ENCODE data around the gene C1orf35.

C1orf35 gene

GRCh38 chr1:228104526-228105269 lies 1.6 kb upstream of the C1orf35 start (continued):
- TF ChIP-seq TSHZ2 (CRISPR knock-in tag; IDR thresholded peaks at IDR 0.05) = no peak
- TF ChIP-seq ZFP30 (CRISPR knock-in tag; IDR thresholded peaks at IDR 0.05) = no peak
- TF ChIP-seq CSDC2 (CRISPR knock-in tag; IDR thresholded peaks at IDR 0.05) = no peak

GRCh38 chr1:228101994-228102790 lies 933 bp downstream of the C1orf35 start:
- ATAC-seq = peak; percentile 50
- no peak for TF ChIP-seq ISL1 (CRISPR knock-in tag; IDR thresholded peaks at IDR 0.05)
- TF ChIP-seq CSRNP3 (CRISPR knock-in tag; IDR thresholded peaks at IDR 0.05) = no peak
- TF ChIP-seq OSR1 (CRISPR knock-in tag; IDR thresholded peaks at IDR 0.05) = no peak
- no peak for TF ChIP-seq TSHZ2 (CRISPR knock-in tag; IDR thresholded peaks at IDR 0.05)
- TF ChIP-seq POU6F1 (CRISPR knock-in tag; IDR thresholded peaks at IDR 0.05; ENCODE audit: borderline replicate concordance, low read depth) = no peak
- TF ChIP-seq RARB (CRISPR knock-in tag; IDR thresholded peaks at IDR 0.05) = no peak
- TF ChIP-seq ZNF565 (CRISPR knock-in tag; conservative IDR thresholded peaks at IDR 0.05; ENCODE audit: low read depth) = no peak
- no peak for TF ChIP-seq ZNF8 (CRISPR knock-in tag; IDR thresholded peaks at IDR 0.05)
- TF ChIP-seq TOX (CRISPR knock-in tag; IDR thresholded peaks at IDR 0.05; ENCODE audit: borderline replicate concordance) = no peak
- TF ChIP-seq ZFP3 (CRISPR knock-in tag; IDR thresholded peaks at IDR 0.05) = no peak
- TF ChIP-seq CREB5 (CRISPR knock-in tag; IDR thresholded peaks at IDR 0.05; ENCODE audit: low read depth) = no peak
- no peak for TF ChIP-seq PPARA (CRISPR knock-in tag; IDR thresholded peaks at IDR 0.05; ENCODE audit: borderline replicate concordance)
- no peak for TF ChIP-seq BACH2 (CRISPR knock-in tag; IDR thresholded peaks at IDR 0.05; ENCODE audit: borderline replicate concordance)
- no peak for TF ChIP-seq ZFP30 (CRISPR knock-in tag; IDR thresholded peaks at IDR 0.05)
- TF ChIP-seq GLIS3 (CRISPR knock-in tag; IDR thresholded peaks at IDR 0.05) = no peak
- TF ChIP-seq ESRRG (CRISPR knock-in tag; IDR thresholded peaks at IDR 0.05) = no peak
- TF ChIP-seq TCF4 (CRISPR knock-in tag; IDR thresholded peaks at IDR 0.05; ENCODE audit: borderline replicate concordance) = no peak
- TF ChIP-seq ZC3H10 (CRISPR knock-in tag; IDR thresholded peaks at IDR 0.05) = no peak
- no peak for TF ChIP-seq SNAI2 (CRISPR knock-in tag; IDR thresholded peaks at IDR 0.05)
- no peak for TF ChIP-seq CSDC2 (CRISPR knock-in tag; IDR thresholded peaks at IDR 0.05)
